K562 (cell line): Measurements from ENCODE around the gene MTHFR. TPM values are rescaled to one million over a fixed set of nuclear protein-coding genes. Genes with fewer than 3 reads are reported as not detected.

Experiments
- BACH1 ChIP-seq: fragments of 200-800 bp; sonication (Bioruptor generic); IDR thresholded peaks from 2 replicates; pipeline ENCODE4 v1.6.1; 2016; ENCODE audit warnings: missing genetic modification characterization, missing compliant biosample characterization
- BCL6 ChIP-seq: fragments of 250-450 bp; sonication (Bioruptor Pico); IDR thresholded peaks from 2 replicates; pipeline ENCODE4 v1.4.0; 2020
- CREB5 ChIP-seq: fragments of 250-450 bp; sonication (Bioruptor Pico); IDR thresholded peaks from 2 replicates; pipeline ENCODE4 v1.5.0; 2020; ENCODE audit warnings: mild to moderate bottlenecking
- DDX20 ChIP-seq: fragments of 450-650 bp; IDR thresholded peaks from 2 replicates; pipeline ENCODE4 v1.6.1; 2016; ENCODE audit warnings: missing genetic modification characterization, low read depth, mild to moderate bottlenecking, missing compliant biosample characterization, moderate library complexity
- ELF1 ChIP-seq: fragments of 200-800 bp; sonication (Bioruptor generic); IDR thresholded peaks from 2 replicates; pipeline ENCODE4 v1.6.1; 2016; ENCODE audit warnings: missing genetic modification characterization, missing compliant biosample characterization
- ERF ChIP-seq: fragments of 450-650 bp; formaldehyde crosslinking; IDR thresholded peaks from 2 replicates; pipeline ENCODE4 v1.4.0; 2020; ENCODE audit warnings: mild to moderate bottlenecking, mixed read lengths
- ETV1 ChIP-seq: fragments of 450-650 bp; conservative IDR thresholded peaks from 2 replicates; pipeline ENCODE4 v1.6.1; 2016; ENCODE audit warnings: missing genetic modification characterization, control low read depth, low read depth, missing compliant biosample characterization
- HDGF ChIP-seq: fragments of 450-650 bp; IDR thresholded peaks from 2 replicates; pipeline ENCODE4 v1.6.1; 2016
- HIVEP1 ChIP-seq: fragments of 250-450 bp; sonication (Bioruptor Pico); IDR thresholded peaks from 2 replicates; pipeline ENCODE4 v1.4.0; 2020; ENCODE audit warnings: mild to moderate bottlenecking
- HMBOX1 ChIP-seq: sonication (generic); IDR thresholded peaks from 2 replicates; pipeline ENCODE4 v1.6.1; 2016
- JUNB ChIP-seq: fragments of 450-650 bp; formaldehyde crosslinking; conservative IDR thresholded peaks from 2 replicates; pipeline ENCODE4 v1.4.0; 2020; ENCODE audit warnings: mild to moderate bottlenecking
- MXI1 ChIP-seq: IDR thresholded peaks from 2 replicates; pipeline ENCODE4 v1.6.1; 2011; ENCODE audit warnings: low read depth, mild to moderate bottlenecking, improper control_type of control experiment, low read length
- NFE2 ChIP-seq: IDR thresholded peaks from 2 replicates; pipeline ENCODE4 v1.6.1; 2014; ENCODE audit warnings: antibody characterized with exemption, low read depth
- NR1H2 ChIP-seq: sonication (generic); formaldehyde crosslinking; IDR thresholded peaks from 2 replicates; pipeline ENCODE4 v1.4.0; 2020; ENCODE audit warnings: mild to moderate bottlenecking, missing genetic modification reagents
- NR2C2 ChIP-seq, 2 experiments: fragments of 200-800 bp in 1 of 2; sonication (Bioruptor generic) in 1 of 2; sonication (generic) in 1 of 2; formaldehyde crosslinking in 1 of 2; IDR thresholded peaks; 2 replicates each; pipeline versions ENCODE4 v1.6.1 to v1.8.0; 2016 to 2022; ENCODE audit warnings: mild to moderate bottlenecking in 1 of 2, missing compliant biosample characterization in 1 of 2, missing genetic modification characterization in 1 of 2, missing genetic modification reagents in 1 of 2
- PKNOX1 ChIP-seq: fragments of 450-650 bp; IDR thresholded peaks from 2 replicates; pipeline ENCODE4 v1.6.1; 2016
- RBM22 ChIP-seq: fragments of 200-400 bp; formaldehyde crosslinking; IDR thresholded peaks from 2 replicates; pipeline ENCODE4 v1.6.1; 2018; ENCODE audit warnings: low read length, low read depth; ENCODE audit not compliant: poor library complexity, severe bottlenecking
- SLC30A9 ChIP-seq: fragments of 250-450 bp; sonication (Bioruptor Pico); IDR thresholded peaks from 2 replicates; pipeline ENCODE4 v1.8.0; 2022; ENCODE audit warnings: mild to moderate bottlenecking, moderate library complexity
- SOX6 ChIP-seq: fragments of 450-650 bp; IDR thresholded peaks from 2 replicates; pipeline ENCODE4 v1.6.1; 2014; ENCODE audit warnings: mild to moderate bottlenecking
- USF2 ChIP-seq: sonication (generic); formaldehyde crosslinking; IDR thresholded peaks from 2 replicates; pipeline ENCODE4 v1.5.0; 2020; ENCODE audit warnings: missing genetic modification reagents
- ZNF696 ChIP-seq: fragments of 250-450 bp; sonication (Bioruptor Pico); conservative IDR thresholded peaks from 2 replicates; pipeline ENCODE4 v1.4.0; 2020; ENCODE audit warnings: mild to moderate bottlenecking, moderate library complexity
- polyA plus RNA-seq, 8 experiments: library from polyadenylated mRNA; depleted of rRNA in 4 of 8; stranded (reverse) in 5 of 8; unstranded in 3 of 8; fragments of >200 nt; fragmentation: Nextera tagmentation in 2 of 8; fragmentation: Illumina TruSeq in 1 of 8; extraction: Ambion mirVana in 2 of 8; extraction: Trizol in 1 of 8; gene quantifications; 2 replicates each; pipeline versions ENCODE4 v1.2.1 to v1.2.3, GENCODE V29; 2011 to 2014; ENCODE audit warnings: inconsistent platforms in 1 of 8, missing spikeins in 1 of 8
- total RNA-seq, 7 experiments: library from RNA; depleted of rRNA in 6 of 7; stranded (reverse); fragments of >200 nt in 6 of 7; fragmentation: Illumina TruSeq in 2 of 7; extraction: Trizol in 2 of 7; gene quantifications; 2 replicates each; pipeline versions ENCODE4 v1.2.1 to v1.2.3, GENCODE V29; 2011 to 2021; ENCODE audit warnings: low replicate concordance in 1 of 7
- TF ChIP-seq, protein P1 (sequence below): fragments of 250-450 bp; sonication (Bioruptor Pico); IDR thresholded peaks from 2 replicates; pipeline ENCODE4 v1.8.0; 2022; ENCODE audit warnings: inconsistent platforms, mild to moderate bottlenecking, moderate library complexity, borderline replicate concordance

MTHFR gene
- total and polyA plus RNA-seq, 9 of the 15 experiments (the other 6 are each of a cell fraction or from before 2014, with no cell fraction given), result 5.0 to 104 (median 62.6) TPM

DNA sequence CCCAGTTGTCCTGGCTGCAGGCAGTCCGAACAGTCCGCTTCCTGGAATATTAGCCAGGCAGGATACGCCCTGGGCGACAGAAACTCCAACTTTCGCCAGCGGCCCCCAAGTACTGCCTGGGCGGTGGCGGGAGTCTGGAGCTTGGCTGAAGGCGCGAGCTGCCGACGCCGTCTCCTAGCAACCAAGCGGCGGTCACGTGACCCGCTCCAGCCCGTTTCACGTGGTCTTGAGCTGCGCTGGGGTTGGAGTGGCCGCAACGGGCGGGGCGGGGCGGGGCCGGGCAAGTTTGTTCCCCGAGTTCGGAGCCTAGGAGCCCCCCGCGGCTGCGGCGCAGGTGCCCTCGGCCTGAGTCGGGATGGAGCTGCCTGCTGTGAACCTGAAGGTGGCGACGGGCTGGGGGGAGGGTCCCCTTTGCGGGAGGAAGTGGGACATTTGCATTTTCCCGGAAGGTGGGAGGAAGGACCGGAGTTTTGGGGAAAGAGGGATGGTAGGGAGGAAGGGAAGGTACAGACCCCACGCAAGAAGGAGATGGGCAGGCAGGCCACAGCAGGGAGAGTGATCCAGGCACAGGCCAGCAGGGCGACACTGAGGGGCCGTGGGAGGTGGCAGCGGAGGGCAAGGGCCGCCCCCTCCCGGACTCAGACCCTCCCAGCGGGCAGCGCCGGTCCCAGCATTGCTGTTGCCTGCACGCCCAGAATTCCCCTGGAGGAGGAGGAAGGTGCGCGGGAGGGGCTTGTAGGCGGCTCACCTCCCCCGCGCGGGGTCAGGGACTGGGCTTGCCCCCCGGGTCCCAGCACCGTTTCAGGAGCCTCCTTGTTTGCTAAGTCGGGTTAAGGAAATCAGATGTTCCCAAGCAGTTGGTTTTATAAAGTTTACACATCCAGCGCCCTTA, 69.7 kb downstream of the MTHFR start, which contains the start of gene AGTRAP (continued):
- TF ChIP-seq, protein P1, sequence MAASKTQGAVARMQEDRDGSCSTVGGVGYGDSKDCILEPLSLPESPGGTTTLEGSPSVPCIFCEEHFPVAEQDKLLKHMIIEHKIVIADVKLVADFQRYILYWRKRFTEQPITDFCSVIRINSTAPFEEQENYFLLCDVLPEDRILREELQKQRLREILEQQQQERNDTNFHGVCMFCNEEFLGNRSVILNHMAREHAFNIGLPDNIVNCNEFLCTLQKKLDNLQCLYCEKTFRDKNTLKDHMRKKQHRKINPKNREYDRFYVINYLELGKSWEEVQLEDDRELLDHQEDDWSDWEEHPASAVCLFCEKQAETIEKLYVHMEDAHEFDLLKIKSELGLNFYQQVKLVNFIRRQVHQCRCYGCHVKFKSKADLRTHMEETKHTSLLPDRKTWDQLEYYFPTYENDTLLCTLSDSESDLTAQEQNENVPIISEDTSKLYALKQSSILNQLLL (CRISPR knock-in tag), result no peak
- TF ChIP-seq ETV1 (tag) (peak; percentile 44), CREB5 (CRISPR knock-in tag) (peak; percentile 44; the same call in 1 of the 2 replicates), ERF (CRISPR knock-in tag) (peak; percentile 87), DDX20 (tag) (no peak), RBM22 (peak; percentile 90), BACH1 (no peak), HDGF (no peak), HMBOX1 (no peak), NR1H2 (no peak), JUNB (CRISPR knock-in tag) (no peak), SOX6 (no peak), NR2C2 (CRISPR knock-in tag; IDR thresholded peaks at IDR 0.05) (no peak), NR2C2 (tag; IDR thresholded peaks at IDR 0.05) (peak; percentile 73), ZNF696 (CRISPR knock-in tag) (no peak), NFE2 (no peak), HIVEP1 (no peak), BCL6 (CRISPR knock-in tag) (no peak), USF2 (CRISPR knock-in tag) (peak; percentile 98), MXI1 (peak; percentile 98), ELF1 (tag) (0 out of 2 replicates have a peak, but pooled peaks have one; percentile 41), SLC30A9 (no peak), PKNOX1 (no peak)
- TF ChIP-seq, all 486 proteins: peak for 169
